WTC11 (cell line): ENCODE results near the gene OAS2.

Experiments used
- ATF3 ChIP-seq: sonication (generic); formaldehyde crosslinking; conservative IDR thresholded peaks from 2 replicates; pipeline ENCODE4 v1.8.1; 2022; ENCODE audit warnings: mild to moderate bottlenecking, missing genetic modification reagents
- MAX ChIP-seq: sonication (generic); formaldehyde crosslinking; IDR thresholded peaks from 2 replicates; pipeline ENCODE4 v1.8.0; 2022; ENCODE audit warnings: mild to moderate bottlenecking, missing genetic modification reagents
- NR3C1 ChIP-seq: sonication (generic); formaldehyde crosslinking; conservative IDR thresholded peaks from 2 replicates; pipeline ENCODE4 v1.8.1; 2023; ENCODE audit warnings: low read depth, mild to moderate bottlenecking, missing genetic modification reagents
- SMAD3 ChIP-seq: sonication (generic); formaldehyde crosslinking; IDR thresholded peaks from 2 replicates; pipeline ENCODE4 v1.8.0; 2022; ENCODE audit warnings: missing genetic modification reagents, mild to moderate bottlenecking, borderline replicate concordance
- TEAD4 ChIP-seq: sonication (generic); formaldehyde crosslinking; IDR thresholded peaks from 2 replicates; pipeline ENCODE4 v1.8.0; 2022; ENCODE audit warnings: mild to moderate bottlenecking, missing genetic modification reagents
- ZBTB21 ChIP-seq: sonication (generic); formaldehyde crosslinking; IDR thresholded peaks from 2 replicates; pipeline ENCODE4 v1.8.1; 2023; ENCODE audit warnings: mild to moderate bottlenecking, missing genetic modification reagents, borderline replicate concordance
- ZNF138 ChIP-seq: sonication (generic); formaldehyde crosslinking; conservative IDR thresholded peaks from 2 replicates; pipeline ENCODE4 v1.8.1; 2022; ENCODE audit warnings: mild to moderate bottlenecking, moderate library complexity, missing genetic modification reagents
- ZNF263 ChIP-seq: sonication (generic); formaldehyde crosslinking; IDR thresholded peaks from 2 replicates; pipeline ENCODE4 v1.8.1; 2022; ENCODE audit warnings: low read depth, mild to moderate bottlenecking, moderate library complexity, missing genetic modification reagents
- TF ChIP-seq, protein P1 (sequence below): sonication (generic); formaldehyde crosslinking; IDR thresholded peaks from 2 replicates; pipeline ENCODE4 v1.8.0; 2022; ENCODE audit warnings: mild to moderate bottlenecking, missing genetic modification reagents
- TF ChIP-seq, protein P2 (sequence below): fragments of 200-600 bp; IDR thresholded peaks from 2 replicates; pipeline ENCODE4 v1.8.0; 2022; ENCODE audit warnings: antibody characterized with exemption
- TF ChIP-seq, protein P3 (sequence below): sonication (generic); formaldehyde crosslinking; IDR thresholded peaks from 2 replicates; pipeline ENCODE4 v1.8.0; 2022; ENCODE audit warnings: missing genetic modification reagents
- TF ChIP-seq, protein P4 (sequence below): sonication (generic); formaldehyde crosslinking; IDR thresholded peaks from 2 replicates; pipeline ENCODE4 v1.8.1; 2023; ENCODE audit warnings: mild to moderate bottlenecking, missing genetic modification reagents, moderate library complexity
- TF ChIP-seq, protein P5 (sequence below): sonication (generic); formaldehyde crosslinking; IDR thresholded peaks from 2 replicates; pipeline ENCODE4 v1.8.0; 2023; ENCODE audit warnings: missing genetic modification reagents, mild to moderate bottlenecking, borderline replicate concordance

DNA sequence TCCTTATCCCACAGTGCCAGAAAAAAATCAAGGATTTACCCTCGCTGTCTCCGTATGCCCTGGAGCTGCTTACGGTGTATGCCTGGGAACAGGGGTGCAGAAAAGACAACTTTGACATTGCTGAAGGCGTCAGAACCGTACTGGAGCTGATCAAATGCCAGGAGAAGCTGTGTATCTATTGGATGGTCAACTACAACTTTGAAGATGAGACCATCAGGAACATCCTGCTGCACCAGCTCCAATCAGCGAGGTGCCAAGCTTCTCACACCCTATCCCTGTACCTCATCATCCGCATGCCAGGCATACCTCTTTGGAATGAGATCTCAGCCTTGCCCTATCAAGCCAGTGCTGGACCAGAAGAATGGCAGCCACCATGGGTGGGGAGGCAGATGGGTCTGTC, 19.2 kb downstream of the OAS2 start:
- TF ChIP-seq TEAD4 (no peak), ATF3 (CRISPR knock-in tag) (no peak), MAX (CRISPR knock-in tag) (no peak), ZNF138 (CRISPR knock-in tag) (no peak), SMAD3 (CRISPR knock-in tag) (no peak), ZBTB21 (no peak), NR3C1 (CRISPR knock-in tag) (no peak), ZNF263 (CRISPR knock-in tag) (no peak)
- TF ChIP-seq, protein P1, sequence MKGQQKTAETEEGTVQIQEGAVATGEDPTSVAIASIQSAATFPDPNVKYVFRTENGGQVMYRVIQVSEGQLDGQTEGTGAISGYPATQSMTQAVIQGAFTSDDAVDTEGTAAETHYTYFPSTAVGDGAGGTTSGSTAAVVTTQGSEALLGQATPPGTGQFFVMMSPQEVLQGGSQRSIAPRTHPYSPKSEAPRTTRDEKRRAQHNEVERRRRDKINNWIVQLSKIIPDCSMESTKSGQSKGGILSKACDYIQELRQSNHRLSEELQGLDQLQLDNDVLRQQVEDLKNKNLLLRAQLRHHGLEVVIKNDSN: no peak
- TF ChIP-seq, protein P2, sequence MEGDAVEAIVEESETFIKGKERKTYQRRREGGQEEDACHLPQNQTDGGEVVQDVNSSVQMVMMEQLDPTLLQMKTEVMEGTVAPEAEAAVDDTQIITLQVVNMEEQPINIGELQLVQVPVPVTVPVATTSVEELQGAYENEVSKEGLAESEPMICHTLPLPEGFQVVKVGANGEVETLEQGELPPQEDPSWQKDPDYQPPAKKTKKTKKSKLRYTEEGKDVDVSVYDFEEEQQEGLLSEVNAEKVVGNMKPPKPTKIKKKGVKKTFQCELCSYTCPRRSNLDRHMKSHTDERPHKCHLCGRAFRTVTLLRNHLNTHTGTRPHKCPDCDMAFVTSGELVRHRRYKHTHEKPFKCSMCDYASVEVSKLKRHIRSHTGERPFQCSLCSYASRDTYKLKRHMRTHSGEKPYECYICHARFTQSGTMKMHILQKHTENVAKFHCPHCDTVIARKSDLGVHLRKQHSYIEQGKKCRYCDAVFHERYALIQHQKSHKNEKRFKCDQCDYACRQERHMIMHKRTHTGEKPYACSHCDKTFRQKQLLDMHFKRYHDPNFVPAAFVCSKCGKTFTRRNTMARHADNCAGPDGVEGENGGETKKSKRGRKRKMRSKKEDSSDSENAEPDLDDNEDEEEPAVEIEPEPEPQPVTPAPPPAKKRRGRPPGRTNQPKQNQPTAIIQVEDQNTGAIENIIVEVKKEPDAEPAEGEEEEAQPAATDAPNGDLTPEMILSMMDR: no peak
- TF ChIP-seq, protein P3, sequence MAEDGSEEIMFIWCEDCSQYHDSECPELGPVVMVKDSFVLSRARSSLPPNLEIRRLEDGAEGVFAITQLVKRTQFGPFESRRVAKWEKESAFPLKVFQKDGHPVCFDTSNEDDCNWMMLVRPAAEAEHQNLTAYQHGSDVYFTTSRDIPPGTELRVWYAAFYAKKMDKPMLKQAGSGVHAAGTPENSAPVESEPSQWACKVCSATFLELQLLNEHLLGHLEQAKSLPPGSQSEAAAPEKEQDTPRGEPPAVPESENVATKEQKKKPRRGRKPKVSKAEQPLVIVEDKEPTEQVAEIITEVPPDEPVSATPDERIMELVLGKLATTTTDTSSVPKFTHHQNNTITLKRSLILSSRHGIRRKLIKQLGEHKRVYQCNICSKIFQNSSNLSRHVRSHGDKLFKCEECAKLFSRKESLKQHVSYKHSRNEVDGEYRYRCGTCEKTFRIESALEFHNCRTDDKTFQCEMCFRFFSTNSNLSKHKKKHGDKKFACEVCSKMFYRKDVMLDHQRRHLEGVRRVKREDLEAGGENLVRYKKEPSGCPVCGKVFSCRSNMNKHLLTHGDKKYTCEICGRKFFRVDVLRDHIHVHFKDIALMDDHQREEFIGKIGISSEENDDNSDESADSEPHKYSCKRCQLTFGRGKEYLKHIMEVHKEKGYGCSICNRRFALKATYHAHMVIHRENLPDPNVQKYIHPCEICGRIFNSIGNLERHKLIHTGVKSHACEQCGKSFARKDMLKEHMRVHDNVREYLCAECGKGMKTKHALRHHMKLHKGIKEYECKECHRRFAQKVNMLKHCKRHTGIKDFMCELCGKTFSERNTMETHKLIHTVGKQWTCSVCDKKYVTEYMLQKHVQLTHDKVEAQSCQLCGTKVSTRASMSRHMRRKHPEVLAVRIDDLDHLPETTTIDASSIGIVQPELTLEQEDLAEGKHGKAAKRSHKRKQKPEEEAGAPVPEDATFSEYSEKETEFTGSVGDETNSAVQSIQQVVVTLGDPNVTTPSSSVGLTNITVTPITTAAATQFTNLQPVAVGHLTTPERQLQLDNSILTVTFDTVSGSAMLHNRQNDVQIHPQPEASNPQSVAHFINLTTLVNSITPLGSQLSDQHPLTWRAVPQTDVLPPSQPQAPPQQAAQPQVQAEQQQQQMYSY (CRISPR knock-in tag): no peak
- TF ChIP-seq, protein P4, sequence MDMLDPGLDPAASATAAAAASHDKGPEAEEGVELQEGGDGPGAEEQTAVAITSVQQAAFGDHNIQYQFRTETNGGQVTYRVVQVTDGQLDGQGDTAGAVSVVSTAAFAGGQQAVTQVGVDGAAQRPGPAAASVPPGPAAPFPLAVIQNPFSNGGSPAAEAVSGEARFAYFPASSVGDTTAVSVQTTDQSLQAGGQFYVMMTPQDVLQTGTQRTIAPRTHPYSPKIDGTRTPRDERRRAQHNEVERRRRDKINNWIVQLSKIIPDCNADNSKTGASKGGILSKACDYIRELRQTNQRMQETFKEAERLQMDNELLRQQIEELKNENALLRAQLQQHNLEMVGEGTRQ (CRISPR knock-in tag): no peak
- TF ChIP-seq, protein P5, sequence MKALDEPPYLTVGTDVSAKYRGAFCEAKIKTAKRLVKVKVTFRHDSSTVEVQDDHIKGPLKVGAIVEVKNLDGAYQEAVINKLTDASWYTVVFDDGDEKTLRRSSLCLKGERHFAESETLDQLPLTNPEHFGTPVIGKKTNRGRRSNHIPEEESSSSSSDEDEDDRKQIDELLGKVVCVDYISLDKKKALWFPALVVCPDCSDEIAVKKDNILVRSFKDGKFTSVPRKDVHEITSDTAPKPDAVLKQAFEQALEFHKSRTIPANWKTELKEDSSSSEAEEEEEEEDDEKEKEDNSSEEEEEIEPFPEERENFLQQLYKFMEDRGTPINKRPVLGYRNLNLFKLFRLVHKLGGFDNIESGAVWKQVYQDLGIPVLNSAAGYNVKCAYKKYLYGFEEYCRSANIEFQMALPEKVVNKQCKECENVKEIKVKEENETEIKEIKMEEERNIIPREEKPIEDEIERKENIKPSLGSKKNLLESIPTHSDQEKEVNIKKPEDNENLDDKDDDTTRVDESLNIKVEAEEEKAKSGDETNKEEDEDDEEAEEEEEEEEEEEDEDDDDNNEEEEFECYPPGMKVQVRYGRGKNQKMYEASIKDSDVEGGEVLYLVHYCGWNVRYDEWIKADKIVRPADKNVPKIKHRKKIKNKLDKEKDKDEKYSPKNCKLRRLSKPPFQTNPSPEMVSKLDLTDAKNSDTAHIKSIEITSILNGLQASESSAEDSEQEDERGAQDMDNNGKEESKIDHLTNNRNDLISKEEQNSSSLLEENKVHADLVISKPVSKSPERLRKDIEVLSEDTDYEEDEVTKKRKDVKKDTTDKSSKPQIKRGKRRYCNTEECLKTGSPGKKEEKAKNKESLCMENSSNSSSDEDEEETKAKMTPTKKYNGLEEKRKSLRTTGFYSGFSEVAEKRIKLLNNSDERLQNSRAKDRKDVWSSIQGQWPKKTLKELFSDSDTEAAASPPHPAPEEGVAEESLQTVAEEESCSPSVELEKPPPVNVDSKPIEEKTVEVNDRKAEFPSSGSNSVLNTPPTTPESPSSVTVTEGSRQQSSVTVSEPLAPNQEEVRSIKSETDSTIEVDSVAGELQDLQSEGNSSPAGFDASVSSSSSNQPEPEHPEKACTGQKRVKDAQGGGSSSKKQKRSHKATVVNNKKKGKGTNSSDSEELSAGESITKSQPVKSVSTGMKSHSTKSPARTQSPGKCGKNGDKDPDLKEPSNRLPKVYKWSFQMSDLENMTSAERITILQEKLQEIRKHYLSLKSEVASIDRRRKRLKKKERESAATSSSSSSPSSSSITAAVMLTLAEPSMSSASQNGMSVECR: no peak
